Uterus (tissue), 2 donors: ENCODE measurements around the gene KLK2.

Experiments
- POLR2A ChIP-seq, 2 donors: fragments of 450-650 bp; IDR thresholded peaks; one replicate each; pipeline ENCODE4 v1.6.1; 2016; ENCODE audit warnings: antibody characterized with exemption in 2 of 2, mild to moderate bottlenecking in 1 of 2, moderate library complexity in 1 of 2
- TF ChIP-seq, protein P1 (sequence below), 4 experiments: fragments of 200-600 bp in 2 of 4; fragments of 450-650 bp in 2 of 4; sonication (generic) in 2 of 4; IDR thresholded peaks; one replicate each; pipeline ENCODE4 v1.5.1; 2016 to 2019; ENCODE audit warnings: antibody characterized with exemption in 4 of 4, mild to moderate bottlenecking in 2 of 4, moderate library complexity in 1 of 4

GRCh38 chr19:50843205-50843604 lies 30.0 kb upstream of the KLK2 start:
- no peak for TF ChIP-seq POLR2A (IDR thresholded peaks at IDR 0.05)
- TF ChIP-seq, protein P1, sequence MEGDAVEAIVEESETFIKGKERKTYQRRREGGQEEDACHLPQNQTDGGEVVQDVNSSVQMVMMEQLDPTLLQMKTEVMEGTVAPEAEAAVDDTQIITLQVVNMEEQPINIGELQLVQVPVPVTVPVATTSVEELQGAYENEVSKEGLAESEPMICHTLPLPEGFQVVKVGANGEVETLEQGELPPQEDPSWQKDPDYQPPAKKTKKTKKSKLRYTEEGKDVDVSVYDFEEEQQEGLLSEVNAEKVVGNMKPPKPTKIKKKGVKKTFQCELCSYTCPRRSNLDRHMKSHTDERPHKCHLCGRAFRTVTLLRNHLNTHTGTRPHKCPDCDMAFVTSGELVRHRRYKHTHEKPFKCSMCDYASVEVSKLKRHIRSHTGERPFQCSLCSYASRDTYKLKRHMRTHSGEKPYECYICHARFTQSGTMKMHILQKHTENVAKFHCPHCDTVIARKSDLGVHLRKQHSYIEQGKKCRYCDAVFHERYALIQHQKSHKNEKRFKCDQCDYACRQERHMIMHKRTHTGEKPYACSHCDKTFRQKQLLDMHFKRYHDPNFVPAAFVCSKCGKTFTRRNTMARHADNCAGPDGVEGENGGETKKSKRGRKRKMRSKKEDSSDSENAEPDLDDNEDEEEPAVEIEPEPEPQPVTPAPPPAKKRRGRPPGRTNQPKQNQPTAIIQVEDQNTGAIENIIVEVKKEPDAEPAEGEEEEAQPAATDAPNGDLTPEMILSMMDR (IDR thresholded peaks at IDR 0.05): no peak
